A549 (cell line): Measurements from ENCODE around the gene CCDC34. TPM values are rescaled to one million over a fixed set of nuclear protein-coding genes. Genes with fewer than 3 reads are reported as not detected.

Source experiments
- ATAC-seq, 2 experiments: fragments of 200-7000 bp in 1 of 2; fragments of >200 bp in 1 of 2; cut with Nextera tagmentation in 1 of 2; cut with Tn5 transposase in 1 of 2; 3 replicates each; pipeline versions ENCODE4 v1.8.0 to v1.9.1; 2018 to 2020; ENCODE audit warnings: mild to moderate bottlenecking in 1 of 2, moderate library complexity in 1 of 2
- CTCF ChIA-PET: fragments of 300-600 bp; sonication (Branson Sonifier 250); formaldehyde crosslinking; extraction: SDS; loops from one replicate; lab custom pipeline; 2021; ENCODE audit warnings: antibody characterized with exemption, inconsistent platforms; lab: Yijun Ruan, JAX
- POLR2A ChIA-PET: fragments of 350-600 bp; formaldehyde crosslinking; extraction: SDS; loops from one replicate; lab custom pipeline; 2021; ENCODE audit warnings: antibody characterized with exemption, inconsistent platforms; lab: Yijun Ruan, JAX
- DNase-seq, 2 experiments: peaks; one replicate each; pipeline versions ENCODE4 v3.0.0 to v3.0.0-alpha.2; 2011 to 2016; ENCODE audit warnings: low read depth in 1 of 2, low spot score in 1 of 2
- FAIRE-seq: peaks from 2 replicates; lab custom pipeline; 2011; peaks lifted over from hg19 to GRCh38; lab: Jason Lieb, UNC
- H3K27ac ChIP-seq, 2 experiments: fragments of >200 bp; sonication (Bioruptor Twin); formaldehyde crosslinking; 3 replicates each; pipeline ENCODE4 v1.5.1; 2016 to 2017
- H3K4me1 ChIP-seq: fragments of >200 bp; sonication (Bioruptor Twin); formaldehyde crosslinking; 3 replicates; pipeline ENCODE4 v1.6.1; 2016
- H3K4me2 ChIP-seq: fragments of >200 bp; sonication (Bioruptor Twin); formaldehyde crosslinking; 3 replicates; pipeline ENCODE4 v1.6.1; 2016
- H3K4me3 ChIP-seq: fragments of >200 bp; sonication (Bioruptor Twin); formaldehyde crosslinking; 3 replicates; pipeline ENCODE4 v1.5.1; 2016
- H3K9me3 ChIP-seq: fragments of >200 bp; sonication (Bioruptor Twin); formaldehyde crosslinking; 3 replicates; pipeline ENCODE4 v1.6.1; 2016
- CEBPB ChIP-seq, 2 experiments: fragments of >200 bp in 1 of 2; sonication (Bioruptor Twin) in 1 of 2; formaldehyde crosslinking in 1 of 2; IDR thresholded peaks; 2 replicates each; pipeline ENCODE4 v1.6.1; 2012 to 2016
- CHD2 ChIP-seq: fragments of 150-350 bp; IDR thresholded peaks from 2 replicates; pipeline ENCODE4 v1.6.1; 2014; ENCODE audit warnings: low read length; ENCODE audit not compliant: partially characterized antibody
- EHF ChIP-seq: fragments of 250-450 bp; sonication (Bioruptor Pico); IDR thresholded peaks from 2 replicates; pipeline ENCODE4 v1.5.0; 2020; ENCODE audit warnings: mild to moderate bottlenecking
- EP300 ChIP-seq, 2 experiments: fragments of >200 bp; sonication (Bioruptor Twin); formaldehyde crosslinking; IDR thresholded peaks; 2 replicates in 1 of 2; 3 replicates in 1 of 2; pipeline ENCODE4 v1.6.1; 2016 to 2017
- ESRRA ChIP-seq: fragments of 150-350 bp; IDR thresholded peaks from 2 replicates; pipeline ENCODE4 v1.6.1; 2014; ENCODE audit warnings: mild to moderate bottlenecking, low read length, borderline replicate concordance
- FOSB ChIP-seq: fragments of 250-450 bp; sonication (Bioruptor Pico); IDR thresholded peaks from 2 replicates; pipeline ENCODE4 v1.5.0; 2020; ENCODE audit warnings: mild to moderate bottlenecking, moderate library complexity
- HDAC2 ChIP-seq: fragments of 200-600 bp; sonication (generic); IDR thresholded peaks from 2 replicates; pipeline ENCODE4 v1.6.1; 2016
- HEYL ChIP-seq: fragments of 250-450 bp; sonication (Bioruptor Pico); IDR thresholded peaks from 2 replicates; pipeline ENCODE4 v1.8.0; 2021; ENCODE audit warnings: mild to moderate bottlenecking, moderate library complexity
- HOXB13 ChIP-seq: fragments of 250-450 bp; sonication (Bioruptor Pico); IDR thresholded peaks from 2 replicates; pipeline ENCODE4 v1.5.0; 2020; ENCODE audit warnings: low read depth, mild to moderate bottlenecking, moderate library complexity
- JUN ChIP-seq, 2 experiments: fragments of >200 bp; sonication (Bioruptor Twin); formaldehyde crosslinking; IDR thresholded peaks; 2 replicates in 1 of 2; 3 replicates in 1 of 2; pipeline ENCODE4 v1.6.1; 2016 to 2017
- NPAS2 ChIP-seq: fragments of 250-450 bp; sonication (Bioruptor Pico); IDR thresholded peaks from 2 replicates; pipeline ENCODE4 v1.8.0; 2022; ENCODE audit warnings: mild to moderate bottlenecking, moderate library complexity, borderline replicate concordance
- NR3C1 ChIP-seq: fragments of >200 bp; sonication (Bioruptor Twin); formaldehyde crosslinking; IDR thresholded peaks from 3 replicates; pipeline ENCODE4 v1.6.1; 2017
- RARB ChIP-seq: fragments of 250-450 bp; sonication (Bioruptor Pico); IDR thresholded peaks from 2 replicates; pipeline ENCODE4 v1.8.0; 2021; ENCODE audit warnings: mild to moderate bottlenecking, moderate library complexity
- SREBF2 ChIP-seq: fragments of 450-650 bp; IDR thresholded peaks from 2 replicates; pipeline ENCODE4 v1.6.1; 2014; ENCODE audit warnings: mild to moderate bottlenecking, moderate library complexity
- ZFP36 ChIP-seq: fragments of 450-650 bp; IDR thresholded peaks from 2 replicates; pipeline ENCODE4 v1.6.1; 2014; ENCODE audit warnings: borderline replicate concordance; ENCODE audit not compliant: partially characterized antibody
- ZNF302 ChIP-seq: fragments of 250-450 bp; sonication (Bioruptor Pico); IDR thresholded peaks from 2 replicates; pipeline ENCODE4 v1.9.0; 2021; ENCODE audit warnings: inconsistent platforms, mild to moderate bottlenecking, moderate library complexity
- ZSCAN20 ChIP-seq: fragments of 250-450 bp; sonication (Bioruptor Pico); IDR thresholded peaks from 2 replicates; pipeline ENCODE4 v1.8.0; 2022; ENCODE audit warnings: mild to moderate bottlenecking, moderate library complexity
- WGBS: methylation state at CpG from one replicate; pipeline ENCODE4 v1.1.6; 2017; ENCODE audit errors: missing lambda C conversion rate; 5-methylcytosine and 5-hydroxymethylcytosine counted together
- polyA plus RNA-seq, 4 experiments: library from polyadenylated mRNA; depleted of rRNA in 3 of 4; stranded (reverse); fragments of >200 nt; fragmentation: RNase III in 1 of 4; extraction: RNeasy Plus Mini Kit Qiagen cat#74134 plus additional on column Dnase treatment in 1 of 4; gene quantifications; 2 replicates in 3 of 4; 3 replicates in 1 of 4; pipeline ENCODE4 v1.2.3, GENCODE V29; 2011 to 2017
- TF ChIP-seq, protein P1 (sequence below): fragments of >200 bp; sonication (Bioruptor Twin); formaldehyde crosslinking; IDR thresholded peaks from 3 replicates; pipeline ENCODE4 v1.6.1; 2016
- TF ChIP-seq, protein P2 (sequence below): IDR thresholded peaks from 2 replicates; pipeline ENCODE4 v1.6.1; 2012
- TF ChIP-seq, protein P3 (sequence below): fragments of 250-450 bp; sonication (Bioruptor Pico); IDR thresholded peaks from 2 replicates; pipeline ENCODE4 v1.5.0; 2021; ENCODE audit warnings: mild to moderate bottlenecking, moderate library complexity, borderline replicate concordance
- TF ChIP-seq, protein P4 (sequence below): fragments of 450-650 bp; IDR thresholded peaks from 2 replicates; pipeline ENCODE4 v1.6.1; 2014; ENCODE audit warnings: antibody characterized with exemption

Gene CCDC34
- polyA plus RNA-seq, 2 of the 4 experiments (the other 2 are of a cell fraction): 32.0 to 35.9 TPM

DNA sequence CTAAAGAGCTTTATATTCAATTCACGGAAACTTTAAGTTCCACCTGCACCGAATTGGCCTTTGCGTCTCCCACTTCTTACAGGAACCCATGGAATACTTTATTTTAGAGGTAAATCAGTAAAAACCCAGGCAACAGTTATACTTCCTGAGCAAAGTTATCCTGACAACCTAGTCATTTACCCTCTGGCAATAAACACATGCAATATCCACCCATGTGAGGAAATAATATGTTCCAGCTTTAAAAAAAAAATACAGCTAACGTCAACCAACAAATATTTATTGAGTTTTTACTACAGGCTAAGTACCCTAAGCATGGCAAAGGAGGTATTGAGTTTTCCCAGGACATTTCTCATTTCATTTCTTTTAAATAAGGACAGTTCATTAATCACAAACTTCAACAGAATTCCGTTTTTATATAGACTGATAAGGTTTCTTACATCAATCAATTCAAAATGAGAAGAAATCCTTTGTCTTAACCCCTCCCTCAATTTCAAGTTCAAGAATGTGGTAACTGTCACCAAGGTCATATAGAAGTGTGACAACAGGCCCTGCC, 38.3 kb upstream of the CCDC34 start:
- Histone ChIP-seq H3K9me3 (no peaks in the 10 kb centered on the region), H3K4me3 (peak overlapping the region; percentile 13; the same call in 1 of the 3 replicates), H3K4me2 (peak overlapping the region; percentile 76), H3K4me1 (peaks cover 95% of the 10 kb centered on the region), H3K27ac (peak overlapping the region; percentile 90 to 96)
- TF ChIP-seq ESRRA (peak; percentile 88; the same call in 1 of the 2 replicates), NPAS2 (CRISPR knock-in tag) (no peak), ZSCAN20 (CRISPR knock-in tag) (0 out of 2 replicates have a peak, but pooled peaks have one; percentile 58), ZFP36 (peak; percentile 36), EP300 (IDR thresholded peaks at IDR 0.05) (peak in 1 of 2 experiments; percentile 66; a peak in 1 of 5 replicates), HOXB13 (CRISPR knock-in tag) (0 out of 2 replicates have a peak, but pooled peaks have one; percentile 35), HEYL (CRISPR knock-in tag) (no peak; the same call in 1 of the 2 replicates), CEBPB (IDR thresholded peaks at IDR 0.05) (peak in 1 of 2 experiments; percentile 5; a peak in 2 of 4 replicates)
- TF ChIP-seq, protein P1, sequence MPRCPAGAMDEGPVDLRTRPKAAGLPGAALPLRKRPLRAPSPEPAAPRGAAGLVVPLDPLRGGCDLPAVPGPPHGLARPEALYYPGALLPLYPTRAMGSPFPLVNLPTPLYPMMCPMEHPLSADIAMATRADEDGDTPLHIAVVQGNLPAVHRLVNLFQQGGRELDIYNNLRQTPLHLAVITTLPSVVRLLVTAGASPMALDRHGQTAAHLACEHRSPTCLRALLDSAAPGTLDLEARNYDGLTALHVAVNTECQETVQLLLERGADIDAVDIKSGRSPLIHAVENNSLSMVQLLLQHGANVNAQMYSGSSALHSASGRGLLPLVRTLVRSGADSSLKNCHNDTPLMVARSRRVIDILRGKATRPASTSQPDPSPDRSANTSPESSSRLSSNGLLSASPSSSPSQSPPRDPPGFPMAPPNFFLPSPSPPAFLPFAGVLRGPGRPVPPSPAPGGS: no peak
- WGBS: 50% methylated on average over 5 of the region's 5 CpGs
- DNase-seq (no peak), FAIRE-seq (no peak), ATAC-seq (peak in 1 of 2 experiments; percentile 5; a peak in 3 of 6 replicates)
- ChIA-PET CTCF (interaction anchor here (0.5 to 1.7 kb wide), 4 partner anchors 13 to 1304 kb away, joined by 3 to 7 read pairs (median 6); no protein-coding TSS in a partner anchor), POLR2A (interaction anchor here (0.6 kb wide), 1 partner anchor 10 kb away, joined by 3 read pairs; no protein-coding TSS in a partner anchor)

DNA sequence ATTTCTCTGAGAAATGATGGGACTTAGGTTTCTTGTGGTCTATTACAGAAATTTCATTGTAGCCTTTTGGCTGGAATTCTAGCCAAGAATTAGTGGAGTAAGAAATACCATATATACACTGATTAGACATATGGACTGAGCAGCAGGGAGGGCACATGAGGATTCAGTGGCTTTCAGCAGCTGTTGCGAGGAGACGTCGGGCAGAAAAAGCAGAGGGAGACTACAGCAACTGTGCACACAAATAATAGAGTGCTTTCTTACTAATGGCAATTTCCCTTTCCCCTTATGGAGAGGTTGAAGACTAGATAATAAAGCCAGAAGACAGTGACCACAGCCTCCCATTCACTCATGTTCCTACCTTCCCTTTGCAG, 35.4 kb upstream of the CCDC34 start:
- CTCF ChIA-PET: interaction anchor here (7.3 kb wide), 1 partner anchor 87 kb away, joined by 37 read pairs; no protein-coding TSS in a partner anchor
- 91% methylated on average over 3 of the region's 3 CpGs for WGBS

DNA sequence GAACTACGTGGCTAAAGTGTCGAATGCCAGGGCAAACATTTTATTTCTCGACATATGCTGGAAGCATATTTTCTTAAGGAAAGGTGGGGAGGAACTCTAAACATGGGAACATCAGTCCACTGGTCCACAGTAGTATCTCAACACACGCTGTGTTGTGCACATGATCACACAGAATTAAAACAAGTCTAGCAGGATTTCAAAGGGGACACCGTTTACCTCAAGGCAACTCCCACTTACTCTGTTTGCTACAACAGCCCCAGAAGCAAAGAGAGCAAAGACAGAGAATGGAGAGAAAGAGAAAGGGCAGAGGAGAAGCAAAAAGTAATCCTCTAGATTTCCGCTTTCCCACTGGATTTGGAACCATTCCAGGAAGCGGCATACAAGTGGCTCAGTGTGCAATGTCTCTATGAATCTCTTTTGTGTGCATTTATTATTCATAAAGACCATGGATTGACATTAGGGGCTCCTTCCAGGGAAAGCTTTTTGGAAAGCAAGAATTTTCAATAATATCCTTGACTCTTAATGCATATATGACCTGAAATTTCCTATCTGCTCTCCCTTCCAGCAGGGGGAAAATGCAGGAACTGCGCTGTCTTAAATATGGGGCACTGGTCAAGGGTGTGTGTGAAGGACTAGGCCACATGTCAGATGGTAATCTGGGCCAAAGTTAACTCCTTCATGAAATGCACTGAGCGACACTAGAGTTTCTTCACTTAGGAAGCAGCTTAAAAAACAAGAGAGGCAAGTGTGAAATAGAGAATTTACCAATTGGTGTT, 34.8 kb upstream of the CCDC34 start:
- DNase-seq: no peak
- Histone ChIP-seq H3K4me2 (peak overlapping the region; percentile 90), H3K27ac (peak overlapping the region; percentile 90 to 96), H3K9me3 (no peaks in the 10 kb centered on the region)
- FAIRE-seq: no peak
- ATAC-seq: no peak
- 72% methylated on average over 9 of the region's 9 CpGs for WGBS
- TF ChIP-seq, protein P2, sequence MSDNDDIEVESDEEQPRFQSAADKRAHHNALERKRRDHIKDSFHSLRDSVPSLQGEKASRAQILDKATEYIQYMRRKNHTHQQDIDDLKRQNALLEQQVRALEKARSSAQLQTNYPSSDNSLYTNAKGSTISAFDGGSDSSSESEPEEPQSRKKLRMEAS: 0 out of 2 replicates have a peak, but pooled peaks have one; percentile 23
- TF ChIP-seq, protein P3, sequence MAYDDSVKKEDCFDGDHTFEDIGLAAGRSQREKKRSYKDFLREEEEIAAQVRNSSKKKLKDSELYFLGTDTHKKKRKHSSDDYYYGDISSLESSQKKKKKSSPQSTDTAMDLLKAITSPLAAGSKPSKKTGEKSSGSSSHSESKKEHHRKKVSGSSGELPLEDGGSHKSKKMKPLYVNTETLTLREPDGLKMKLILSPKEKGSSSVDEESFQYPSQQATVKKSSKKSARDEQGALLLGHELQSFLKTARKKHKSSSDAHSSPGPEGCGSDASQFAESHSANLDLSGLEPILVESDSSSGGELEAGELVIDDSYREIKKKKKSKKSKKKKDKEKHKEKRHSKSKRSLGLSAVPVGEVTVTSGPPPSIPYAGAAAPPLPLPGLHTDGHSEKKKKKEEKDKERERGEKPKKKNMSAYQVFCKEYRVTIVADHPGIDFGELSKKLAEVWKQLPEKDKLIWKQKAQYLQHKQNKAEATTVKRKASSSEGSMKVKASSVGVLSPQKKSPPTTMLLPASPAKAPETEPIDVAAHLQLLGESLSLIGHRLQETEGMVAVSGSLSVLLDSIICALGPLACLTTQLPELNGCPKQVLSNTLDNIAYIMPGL: no peak
- TF ChIP-seq, all 56 proteins: peak for 1
- H3K4me1 ChIP-seq: peaks cover 93% of the 10 kb centered on the region
- POLR2A ChIA-PET: no interaction called here
- CTCF ChIA-PET: interaction anchor here (0.6 to 7.3 kb wide), 2 partner anchors 23 to 87 kb away, joined by 3 to 37 read pairs; no protein-coding TSS in a partner anchor
- no peak overlapping the region for H3K4me3 ChIP-seq

More for the DNA sequence above, 35.4 kb upstream of the CCDC34 start:
- TF ChIP-seq RARB (CRISPR knock-in tag) (no peak), CEBPB (IDR thresholded peaks at IDR 0.05) (no peak), CHD2 (no peak), NR3C1 (no peak), ZNF302 (no peak), EP300 (IDR thresholded peaks at IDR 0.05) (no peak), SREBF2 (no peak), HDAC2 (no peak), EHF (CRISPR knock-in tag) (no peak), JUN (IDR thresholded peaks at IDR 0.05) (no peak), FOSB (no peak)
- TF ChIP-seq, protein P4, sequence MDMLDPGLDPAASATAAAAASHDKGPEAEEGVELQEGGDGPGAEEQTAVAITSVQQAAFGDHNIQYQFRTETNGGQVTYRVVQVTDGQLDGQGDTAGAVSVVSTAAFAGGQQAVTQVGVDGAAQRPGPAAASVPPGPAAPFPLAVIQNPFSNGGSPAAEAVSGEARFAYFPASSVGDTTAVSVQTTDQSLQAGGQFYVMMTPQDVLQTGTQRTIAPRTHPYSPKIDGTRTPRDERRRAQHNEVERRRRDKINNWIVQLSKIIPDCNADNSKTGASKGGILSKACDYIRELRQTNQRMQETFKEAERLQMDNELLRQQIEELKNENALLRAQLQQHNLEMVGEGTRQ: no peak
- TF ChIP-seq, protein P1: no peak
- peaks cover 93% of the 10 kb centered on the region for H3K4me1 ChIP-seq
- no peak for DNase-seq
- ATAC-seq: no peak
- H3K4me3 ChIP-seq: no peak overlapping the region
- no peak for FAIRE-seq
- POLR2A ChIA-PET: no interaction called here
- H3K9me3 ChIP-seq: no peaks in the 10 kb centered on the region
- peak overlapping the region; percentile 90 for H3K4me2 ChIP-seq
- peak overlapping the region; percentile 90 to 96 for H3K27ac ChIP-seq
